Hepatocyte (in vitro differentiated cells): ENCODE data around the gene AP2A2.

ENCODE experiments used
- CTCF ChIP-seq: fragments of 200-600 bp; sonication (generic); IDR thresholded peaks from 2 replicates; pipeline ENCODE4 v1.5.1; 2016; ENCODE audit warnings: antibody characterized with exemption, mild to moderate bottlenecking; ENCODE audit not compliant: poor library complexity
- EZH2 ChIP-seq: fragments of 200-600 bp; sonication (generic); IDR thresholded peaks from 2 replicates; pipeline ENCODE4 v1.6.1; 2016; ENCODE audit warnings: antibody characterized with exemption, mild to moderate bottlenecking, borderline replicate concordance
- EZH2phosphoT487 ChIP-seq: fragments of 200-600 bp; sonication (generic); IDR thresholded peaks from one replicate; pipeline ENCODE4 v1.6.1; 2018; ENCODE audit warnings: antibody characterized with exemption, mild to moderate bottlenecking, low read depth, moderate library complexity; ENCODE audit not compliant: unreplicated experiment, severe bottlenecking

GRCh38 chr11:953512-953911 is 27.8 kb downstream of the AP2A2 start:
- TF ChIP-seq EZH2 (no peak), CTCF (no peak), EZH2phosphoT487 (no peak)
